Measurements from ENCODE around the gene PDE6B. TPM values are rescaled to one million over a fixed set of nuclear protein-coding genes. Genes with fewer than 3 reads are reported as not detected.

The PDE6B gene
- total RNA-seq, 1 experiment from 2014 or later: 10.8 TPM

GRCh38 chr4:676871-677235, 51.5 kb downstream of the PDE6B start:
- H3K9me3 Mint-ChIP-seq: no peaks in the 10 kb centered on the region; a peak in 1 of 5 replicates
- Histone ChIP-seq H2AFZ (ENCODE audit: low read length) (no peak overlapping the region), H2BK120ac (ENCODE audit: low read depth, low read length, poor library complexity, severe bottlenecking) (no peak overlapping the region), H3K23me2 (ENCODE audit: insufficient read length, low read depth, low read length, poor library complexity, severe bottlenecking) (peaks cover 20% of the 10 kb centered on the region), H4K5ac (ENCODE audit: insufficient read length, low read depth, low read length) (no peak overlapping the region), H3K79me2 (ENCODE audit: insufficient read depth, low read length) (peaks cover 5% of the 10 kb centered on the region; the same call in 1 of the 2 replicates), H3K56ac (ENCODE audit: insufficient read length, low read depth, low read length) (no peak overlapping the region), H4K91ac (ENCODE audit: insufficient read length, low read depth, low read length) (no peak overlapping the region), H3K4me2 (ENCODE audit: insufficient read depth, insufficient read length, low read length) (no peak overlapping the region), H4K20me1 (ENCODE audit: control insufficient read depth, insufficient read depth, insufficient read length) (peaks cover 4% of the 10 kb centered on the region), H3K18ac (ENCODE audit: insufficient read length, low read depth, low read length) (no peak overlapping the region), H2BK5ac (ENCODE audit: insufficient read length, low read length) (no peak overlapping the region), H3K79me1 (ENCODE audit: insufficient read depth, low read depth, low read length, poor library complexity, severe bottlenecking) (peaks cover 3% of the 10 kb centered on the region), H3K9me3 (ENCODE audit: control insufficient read depth, low read depth, low read length) (no peaks in the 10 kb centered on the region), H3K27ac (ENCODE audit: insufficient read length, low read depth, low read length) (no peak overlapping the region), H3K4ac (ENCODE audit: low read depth, low read length) (no peak overlapping the region), H2BK15ac (ENCODE audit: low read depth, low read length) (no peak overlapping the region), H3K14ac (ENCODE audit: insufficient read depth, low read length) (no peak overlapping the region), H2BK20ac (ENCODE audit: low read depth, low read length, poor library complexity, severe bottlenecking) (no peak overlapping the region), H3K9ac (ENCODE audit: extremely low read depth, insufficient read length, low read length) (no peak overlapping the region), H3K23ac (ENCODE audit: insufficient read length, low read depth, low read length) (no peak overlapping the region), H3K27me3 (ENCODE audit: insufficient read depth, low read length) (no peaks in the 10 kb centered on the region), H2BK12ac (ENCODE audit: insufficient read length, low read depth, low read length) (no peak overlapping the region), H4K8ac (replicated peaks; ENCODE audit: insufficient read length, low read depth, low read length) (no peak overlapping the region), H2AK5ac (ENCODE audit: insufficient read length, low read length) (no peak overlapping the region), H3T11ph (ENCODE audit: low read length) (no peak overlapping the region), H3K4me1 (ENCODE audit: insufficient read depth, low read length) (0 out of 2 replicates have a peak, but pooled peaks cover 3% of the 10 kb centered on the region)
- H3K4me1 Mint-ChIP-seq: peaks cover 6 to 18% of the 10 kb centered on the region in 2 experiments
- peaks cover 11% of the 10 kb centered on the region for H3K27me3 Mint-ChIP-seq (ENCODE audit: low read depth)
- peak overlapping the region in 1 of 2 experiments; percentile 23; a peak in 1 of 5 replicates for H3K4me3 Mint-ChIP-seq
- no CpG with 5 or more reads among the region's 8 CpGs for WGBS (ENCODE audit: extremely low coverage, insufficient read length, low lambda C conversion rate)
- H3K36me3 Mint-ChIP-seq (ENCODE audit: insufficient read depth in 1 of 3, low read depth in 3 of 3): peaks cover 13 to 17% (median 17%) of the 10 kb centered on the region in 3 experiments
- H3K27ac Mint-ChIP-seq: no peak overlapping the region
- no peak for DNase-seq
- TF ChIP-seq CTCF (conservative IDR thresholded peaks at IDR 0.05): no peak

All from H9 (cell line).